ENCODE data around the gene RBM20. TPM values are rescaled to one million over a fixed set of nuclear protein-coding genes. Genes with fewer than 3 reads are reported as not detected.
"Not testable (repeated sequence)": the region's sequence is repeated elsewhere in the genome, so short reads cannot be mapped to it uniquely, and the experiment has no call there.

The RBM20 gene
- total and polyA plus RNA-seq, 7 experiments from 2014 or later = 0.16 to 1.7 (median 0.37) TPM; not detected in 1

GRCh38 chr10:110610308-110610774 lies 33.8 kb upstream of the RBM20 start:
- H3K27me3 Mint-ChIP-seq = no peaks in the 10 kb centered on the region
- ChIA-PET POLR2A (no interaction called here), CTCF (interaction anchor here (0.6 to 1.8 kb wide), 11 partner anchors 15 to 989 kb away, joined by 3 to 7 read pairs (median 3); no protein-coding TSS in a partner anchor)
- Histone ChIP-seq H3K9me3 (ENCODE audit: control insufficient read depth in 2 of 3, low read length in 3 of 3) (no peaks in the 10 kb centered on the region), H3K27me3 (ENCODE audit: control insufficient read depth in 2 of 2, insufficient read depth in 2 of 2, low read length in 2 of 2) (no peaks in the 10 kb centered on the region), H3K27ac (ENCODE audit: low read depth, low read length) (no peak overlapping the region), H3K4me1 (ENCODE audit: control insufficient read depth in 2 of 2, insufficient read depth in 2 of 2, low read length in 2 of 2) (no peaks in the 10 kb centered on the region), H3K4me3 (ENCODE audit: low read length) (no peak overlapping the region), H3K36me3 (ENCODE audit: control insufficient read depth in 2 of 3, insufficient read depth in 3 of 3, low read length in 3 of 3) (peaks cover 0 to 7% (median 0%) of the 10 kb centered on the region in 3 experiments)
- H3K36me3 Mint-ChIP-seq = peaks cover 0 to 2% (median 0%) of the 10 kb centered on the region in 5 donors
- no peak overlapping the region for H3K4me3 Mint-ChIP-seq
- DNase-seq (peak; percentile 16 to 75 (median 70)), ATAC-seq (peak; percentile 84)
- no peak overlapping the region for H3K27ac Mint-ChIP-seq
- intact Hi-C loops (cut with micrococcal nuclease) = loop anchor here (1.0 to 10.0 kb wide), 10 partner anchors 62 to 1705 kb away; no protein-coding TSS in a partner anchor
- H3K9me3 Mint-ChIP-seq = no peaks in the 10 kb centered on the region
- H3K4me1 Mint-ChIP-seq = peaks cover 0 to 18% (median 7%) of the 10 kb centered on the region in 7 donors

GRCh38 chr10:110610781-110611180 lies 33.4 kb upstream of the RBM20 start:
- intact Hi-C loops (cut with micrococcal nuclease) = loop anchor here (1.0 to 10.0 kb wide), 10 partner anchors 62 to 1705 kb away; no protein-coding TSS in a partner anchor
- H3K9me3 Mint-ChIP-seq; ATAC-seq; DNase-seq; H3K36me3 Mint-ChIP-seq; H3K27ac ChIP-seq (ENCODE audit: low read depth, low read length); H3K4me3 ChIP-seq (ENCODE audit: low read length); H3K4me3 Mint-ChIP-seq; H3K27me3 ChIP-seq (ENCODE audit: control insufficient read depth in 2 of 2, insufficient read depth in 2 of 2, low read length in 2 of 2); H3K4me1 ChIP-seq (ENCODE audit: control insufficient read depth in 2 of 2, insufficient read depth in 2 of 2, low read length in 2 of 2); H3K36me3 ChIP-seq (ENCODE audit: control insufficient read depth in 2 of 3, insufficient read depth in 3 of 3, low read length in 3 of 3); POLR2A ChIA-PET; H3K9me3 ChIP-seq (ENCODE audit: control insufficient read depth in 2 of 3, low read length in 3 of 3); H3K27me3 Mint-ChIP-seq: not testable (repeated sequence)
- H3K27ac Mint-ChIP-seq = peak overlapping the region in 1 of 9 donors; percentile 70
- CTCF ChIA-PET = interaction anchor here (0.6 to 1.8 kb wide), 10 partner anchors 15 to 988 kb away, joined by 3 to 7 read pairs (median 4); no protein-coding TSS in a partner anchor
- H3K4me1 Mint-ChIP-seq = peaks cover 0 to 21% (median 7%) of the 10 kb centered on the region in 7 donors

GRCh38 chr10:110612087-110612486 lies 32.0 kb upstream of the RBM20 start:
- intact Hi-C loops (cut with micrococcal nuclease) = loop anchor here in 1 of 2 donors (5.0 to 10.0 kb wide), 2 partner anchors 593 to 1525 kb away; no protein-coding TSS in a partner anchor

GRCh38 chr10:110612629-110613028 lies 31.5 kb upstream of the RBM20 start:
- Histone ChIP-seq H3K36me3 (ENCODE audit: control insufficient read depth in 2 of 3, insufficient read depth in 3 of 3, low read length in 3 of 3) (no peaks in the 10 kb centered on the region), H3K4me3 (ENCODE audit: low read length) (no peak overlapping the region), H3K9me3 (ENCODE audit: control insufficient read depth in 2 of 3, low read length in 3 of 3) (no peaks in the 10 kb centered on the region), H3K4me1 (ENCODE audit: control insufficient read depth in 2 of 2, insufficient read depth in 2 of 2, low read length in 2 of 2) (peaks cover 0 to 2% of the 10 kb centered on the region in 2 donors), H3K27ac (ENCODE audit: low read depth, low read length) (no peak overlapping the region), H3K27me3 (ENCODE audit: control insufficient read depth in 2 of 2, insufficient read depth in 2 of 2, low read length in 2 of 2) (no peaks in the 10 kb centered on the region)
- ChIA-PET POLR2A (no interaction called here), CTCF (interaction anchor here (0.6 to 1.1 kb wide), 3 partner anchors 255 to 1525 kb away, joined by 3 read pairs; no protein-coding TSS in a partner anchor)
- Mint-ChIP-seq H3K4me3 (no peak overlapping the region), H3K4me1 (peaks cover 7 to 28% (median 13%) of the 10 kb centered on the region in 7 donors), H3K27me3 (no peaks in the 10 kb centered on the region), H3K9me3 (no peaks in the 10 kb centered on the region), H3K27ac (no peak overlapping the region), H3K36me3 (no peaks in the 10 kb centered on the region)
- intact Hi-C loops (cut with micrococcal nuclease) = loop anchor here in 1 of 2 donors (5.0 to 10.0 kb wide), 2 partner anchors 592 to 1525 kb away; no protein-coding TSS in a partner anchor
- ATAC-seq (no peak), DNase-seq (no peak)

More at GRCh38 chr10:110612087-110612486, 32.0 kb upstream of the RBM20 start:
- H3K36me3 Mint-ChIP-seq = no peaks in the 10 kb centered on the region
- ATAC-seq (no peak), DNase-seq (no peak)
- H3K9me3 Mint-ChIP-seq = no peaks in the 10 kb centered on the region
- CTCF ChIA-PET = interaction anchor here (0.6 to 1.8 kb wide), 5 partner anchors 256 to 1525 kb away, joined by 3 to 5 read pairs (median 3); no protein-coding TSS in a partner anchor
- no peaks in the 10 kb centered on the region for H3K36me3 ChIP-seq (ENCODE audit: control insufficient read depth in 2 of 3, insufficient read depth in 3 of 3, low read length in 3 of 3)
- H3K4me1 ChIP-seq (ENCODE audit: control insufficient read depth in 2 of 2, insufficient read depth in 2 of 2, low read length in 2 of 2) = no peaks in the 10 kb centered on the region
- no peaks in the 10 kb centered on the region for H3K27me3 Mint-ChIP-seq
- H3K4me3 Mint-ChIP-seq = peak overlapping the region in 1 of 10 donors; percentile 21
- no peak overlapping the region for H3K4me3 ChIP-seq (ENCODE audit: low read length)
- H3K9me3 ChIP-seq (ENCODE audit: control insufficient read depth in 2 of 3, low read length in 3 of 3) = no peaks in the 10 kb centered on the region
- peaks cover 2 to 24% (median 8%) of the 10 kb centered on the region in 7 donors for H3K4me1 Mint-ChIP-seq
- POLR2A ChIA-PET = interaction anchor here (0.6 kb wide), 1 partner anchor 460 kb away, joined by 4 read pairs; no protein-coding TSS in a partner anchor
- H3K27me3 ChIP-seq (ENCODE audit: control insufficient read depth in 2 of 2, insufficient read depth in 2 of 2, low read length in 2 of 2) = no peaks in the 10 kb centered on the region
- no peak overlapping the region for H3K27ac ChIP-seq (ENCODE audit: low read depth, low read length)
- peak overlapping the region in 1 of 9 donors; percentile 24 for H3K27ac Mint-ChIP-seq

- Histone ChIP-seq H3K27me3 (ENCODE audit: control insufficient read depth in 2 of 2, insufficient read depth in 2 of 2, low read length in 2 of 2) (no peaks in the 10 kb centered on the region), H3K9me3 (ENCODE audit: control insufficient read depth in 2 of 3, low read length in 3 of 3) (no peaks in the 10 kb centered on the region), H3K27ac (ENCODE audit: low read depth, low read length) (no peak overlapping the region), H3K4me3 (ENCODE audit: low read length) (no peak overlapping the region), H3K36me3 (ENCODE audit: control insufficient read depth in 2 of 3, insufficient read depth in 3 of 3, low read length in 3 of 3) (no peaks in the 10 kb centered on the region), H3K4me1 (ENCODE audit: control insufficient read depth in 2 of 2, insufficient read depth in 2 of 2, low read length in 2 of 2) (peaks cover 0 to 7% of the 10 kb centered on the region in 2 donors)
- ChIA-PET POLR2A (no interaction called here), CTCF (interaction anchor here (1.1 kb wide), 1 partner anchor 986 kb away, joined by 3 read pairs; no protein-coding TSS in a partner anchor)
- Mint-ChIP-seq H3K4me3 (no peak overlapping the region), H3K27ac (no peak overlapping the region), H3K36me3 (no peaks in the 10 kb centered on the region), H3K27me3 (no peaks in the 10 kb centered on the region), H3K9me3 (no peaks in the 10 kb centered on the region), H3K4me1 (peaks cover 13 to 37% (median 21%) of the 10 kb centered on the region in 7 donors)
- no peak for DNase-seq
- intact Hi-C loops (cut with micrococcal nuclease) = loop anchor here in 1 of 2 donors (5.0 to 10.0 kb wide), 2 partner anchors 591 to 1524 kb away; no protein-coding TSS in a partner anchor
- no peak for ATAC-seq
These were observed 30.7 kb upstream of the RBM20 start for GRCh38 chr10:110613341-110613995.

GRCh38 chr10:110613996-110614495 lies 30.1 kb upstream of the RBM20 start:
- POLR2A ChIA-PET = no interaction called here
- Histone ChIP-seq H3K27me3 (ENCODE audit: control insufficient read depth in 2 of 2, insufficient read depth in 2 of 2, low read length in 2 of 2) (no peaks in the 10 kb centered on the region), H3K4me1 (ENCODE audit: control insufficient read depth in 2 of 2, insufficient read depth in 2 of 2, low read length in 2 of 2) (peaks cover 0 to 7% of the 10 kb centered on the region in 2 donors), H3K36me3 (ENCODE audit: control insufficient read depth in 2 of 3, insufficient read depth in 3 of 3, low read length in 3 of 3) (no peaks in the 10 kb centered on the region), H3K9me3 (ENCODE audit: control insufficient read depth in 2 of 3, low read length in 3 of 3) (no peaks in the 10 kb centered on the region), H3K4me3 (ENCODE audit: low read length) (no peak overlapping the region), H3K27ac (ENCODE audit: low read depth, low read length) (no peak overlapping the region)
- intact Hi-C loops (cut with micrococcal nuclease) = loop anchor here in 1 of 2 donors (5.0 to 10.0 kb wide), 2 partner anchors 591 to 1523 kb away; no protein-coding TSS in a partner anchor
- Mint-ChIP-seq H3K4me3 (no peak overlapping the region), H3K4me1 (peaks cover 13 to 43% (median 27%) of the 10 kb centered on the region in 7 donors), H3K36me3 (no peaks in the 10 kb centered on the region), H3K9me3 (no peaks in the 10 kb centered on the region), H3K27ac (no peak overlapping the region), H3K27me3 (no peaks in the 10 kb centered on the region)
- CTCF ChIA-PET = no interaction called here
- no peak for ATAC-seq
- DNase-seq = no peak
